Stimulated activated CD4-positive, alpha-beta T cell treated with anti-CD3 and anti-CD28 coated beads, Interleukin-2, amount 100 ng/mL, for 4 hours (primary cell): ENCODE measurements around the gene MN1.

ENCODE experiments used
- DNase-seq: peaks from one replicate; pipeline ENCODE4 v3.0.0-alpha.2; 2020; ENCODE audit warnings: low read depth

The MN1 gene

DNA sequence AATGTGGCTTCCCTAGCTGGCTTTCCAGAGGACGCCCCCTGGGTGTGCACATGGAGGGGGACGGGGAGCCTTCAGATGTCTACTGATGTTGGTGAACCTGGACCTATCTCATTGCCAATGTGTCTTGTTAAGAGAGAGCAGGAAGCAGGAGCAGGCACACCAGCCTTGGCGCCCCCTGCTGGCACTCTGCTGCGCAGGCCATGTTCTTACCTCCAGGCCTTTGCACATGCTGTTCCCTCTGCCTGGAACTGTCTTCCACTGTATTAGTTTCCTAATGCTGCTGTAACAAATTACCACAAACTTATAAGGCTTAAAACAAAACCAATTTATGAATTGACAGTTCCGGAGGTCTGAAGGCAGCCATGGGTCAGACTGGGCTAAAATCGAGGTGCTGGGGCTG, 23.6 kb upstream of the MN1 start:
- DNase-seq = no peak

DNA sequence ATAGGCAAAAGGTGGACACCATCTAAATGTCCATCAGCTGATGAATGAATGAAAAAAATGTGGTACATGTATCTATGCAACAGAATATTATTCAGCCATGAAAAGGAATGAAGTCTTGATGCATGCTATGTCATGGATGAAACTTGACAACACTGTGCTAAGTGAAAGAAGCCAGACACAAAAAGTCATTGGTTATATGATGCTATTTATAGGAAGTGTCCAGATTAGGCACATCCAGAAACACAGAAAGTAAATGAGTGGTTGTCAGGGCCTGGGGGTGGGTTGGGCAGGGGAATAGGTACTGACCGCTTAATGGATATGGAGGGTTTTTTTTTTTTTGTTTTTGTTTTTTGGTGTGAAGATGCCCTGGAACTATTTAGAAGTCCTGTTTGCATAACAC, 21.7 kb upstream of the MN1 start:
- no peak for DNase-seq

DNA sequence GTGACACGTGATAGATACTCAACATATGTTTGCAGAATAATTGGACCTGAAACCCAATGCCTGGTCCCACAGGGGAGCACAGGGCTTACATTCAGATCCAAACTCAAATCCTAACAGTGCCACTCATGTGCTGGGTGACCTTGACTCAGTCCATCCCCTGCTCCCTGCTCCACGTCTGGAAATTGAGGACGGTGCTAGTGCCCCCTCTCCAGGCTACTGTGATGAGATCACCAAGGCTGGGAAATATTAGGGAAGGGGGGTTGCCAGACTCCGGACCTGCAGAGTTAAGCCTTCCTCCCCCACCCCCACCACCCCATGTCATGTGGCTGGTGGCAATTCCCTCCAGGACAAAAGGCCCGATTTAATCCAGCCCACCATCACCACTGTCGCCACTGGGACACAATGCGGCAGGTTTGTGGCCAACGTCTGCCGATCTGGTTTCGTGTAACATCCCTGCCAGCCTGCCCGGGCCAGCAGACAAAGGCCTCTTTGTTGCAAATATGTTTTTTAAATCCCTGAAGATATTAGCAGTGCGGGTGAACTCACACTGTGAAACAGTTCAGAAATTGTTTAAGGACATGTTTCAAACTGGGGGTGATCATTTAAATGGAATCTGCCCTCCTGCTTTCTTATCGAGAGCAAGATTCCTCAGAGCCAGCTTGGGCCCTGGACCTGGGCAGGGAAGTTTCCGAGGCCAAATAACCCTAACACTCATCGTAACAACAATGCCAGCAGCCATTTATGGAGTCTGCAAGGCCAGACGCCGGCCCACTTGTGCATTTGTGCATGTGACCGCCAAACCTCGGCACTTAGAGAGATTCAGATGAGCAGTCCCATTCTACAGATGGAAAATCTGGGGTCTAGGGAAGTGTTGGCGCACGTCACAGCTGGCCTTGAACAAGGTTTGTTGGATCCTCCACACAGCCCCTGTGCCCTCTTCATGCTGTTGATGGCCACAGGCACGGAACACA, 19.6 kb upstream of the MN1 start:
- no peak for DNase-seq

DNA sequence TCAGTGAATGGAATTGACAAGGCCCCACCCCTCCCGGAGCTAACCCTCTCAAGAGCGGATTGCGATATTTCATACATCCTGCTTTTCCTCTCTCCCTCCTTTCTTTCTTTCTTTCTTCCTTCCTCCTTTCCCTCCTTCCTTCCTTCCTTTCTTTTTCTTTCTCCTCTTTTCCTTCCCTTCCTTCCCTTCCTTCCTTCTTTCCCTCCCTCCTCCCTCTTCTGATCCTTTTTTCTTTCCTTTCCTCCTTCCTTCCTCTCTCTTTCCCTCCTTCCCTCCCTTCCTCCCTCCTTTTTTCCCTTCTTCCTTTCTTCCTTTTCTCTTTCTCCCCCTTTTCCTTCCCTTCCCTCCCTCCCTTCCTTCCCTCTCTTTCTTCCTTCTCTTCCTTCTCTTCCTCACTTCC, 15.0 kb upstream of the MN1 start:
- DNase-seq = no peak

DNA sequence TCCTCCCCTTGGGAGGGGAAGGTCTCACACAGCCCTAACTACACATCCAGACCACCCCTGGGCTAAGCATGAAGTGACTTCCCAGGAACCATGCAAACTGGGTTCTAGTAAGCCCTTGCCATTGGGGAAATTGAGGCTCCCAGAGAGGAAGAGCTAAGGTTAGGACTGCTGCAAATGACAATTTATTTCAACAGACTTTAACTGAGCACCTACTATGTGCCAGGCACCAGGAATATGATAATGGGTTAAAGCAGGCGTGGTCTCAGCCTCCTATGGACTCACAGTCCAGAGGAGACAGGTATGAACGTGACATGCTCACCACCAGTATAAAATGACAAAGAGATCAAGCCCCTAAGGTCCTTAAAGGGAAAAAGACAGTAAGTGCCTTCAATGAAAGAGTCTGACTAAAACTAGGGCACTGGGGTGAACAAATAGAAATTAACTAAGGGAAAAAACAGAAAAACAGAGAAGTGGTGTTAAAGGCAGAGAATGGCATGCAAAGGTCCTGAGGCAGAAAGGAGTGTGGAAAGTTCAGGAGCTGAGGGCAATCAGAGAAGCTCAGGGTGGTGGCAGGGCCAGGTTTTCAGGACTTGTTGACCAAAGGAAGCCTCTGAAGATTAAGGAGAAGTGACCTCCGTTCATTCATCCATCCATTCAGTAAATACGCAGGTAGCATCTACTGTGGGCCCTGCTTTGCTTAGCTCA, 14.4 kb upstream of the MN1 start:
- DNase-seq = no peak

DNA sequence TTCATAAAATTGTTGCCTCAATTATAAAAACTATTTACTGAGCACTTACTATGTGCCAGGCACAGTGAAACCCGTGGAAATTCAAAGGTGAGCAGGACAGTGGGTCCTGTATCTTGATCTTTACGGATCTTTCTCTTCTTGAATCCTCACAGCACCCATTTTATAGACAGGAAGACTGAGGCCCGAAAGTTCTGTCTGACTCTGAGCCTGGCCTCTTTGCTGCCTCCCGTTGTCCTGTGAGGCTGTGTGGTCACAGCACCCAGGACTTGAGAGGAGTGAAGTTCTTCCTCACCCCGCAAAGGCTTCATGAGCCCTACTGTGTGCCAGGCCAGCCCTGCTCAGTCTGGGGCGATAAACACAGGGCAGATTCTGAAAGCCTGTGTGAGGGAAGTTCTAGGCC, 13.4 kb upstream of the MN1 start:
- DNase-seq = no peak

DNA sequence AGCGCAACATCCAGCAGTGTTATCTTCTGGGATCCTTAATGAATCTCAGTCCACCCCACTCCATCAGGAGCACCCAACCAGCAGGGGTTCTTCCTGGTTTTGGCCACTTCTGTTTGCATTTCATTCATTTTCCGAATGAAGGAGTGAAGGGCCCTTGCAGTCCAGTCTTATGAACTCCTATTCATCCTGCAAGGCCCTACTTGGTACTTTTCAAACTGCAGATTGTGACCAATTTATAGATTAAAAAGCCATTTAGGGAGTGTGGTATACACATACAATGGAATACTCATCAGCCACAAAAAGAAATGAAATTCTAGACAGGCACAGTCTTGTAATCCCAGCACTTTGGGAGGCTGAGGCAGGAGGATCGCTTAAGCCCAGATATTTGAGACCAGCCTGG, 10.2 kb upstream of the MN1 start:
- DNase-seq = no peak

DNA sequence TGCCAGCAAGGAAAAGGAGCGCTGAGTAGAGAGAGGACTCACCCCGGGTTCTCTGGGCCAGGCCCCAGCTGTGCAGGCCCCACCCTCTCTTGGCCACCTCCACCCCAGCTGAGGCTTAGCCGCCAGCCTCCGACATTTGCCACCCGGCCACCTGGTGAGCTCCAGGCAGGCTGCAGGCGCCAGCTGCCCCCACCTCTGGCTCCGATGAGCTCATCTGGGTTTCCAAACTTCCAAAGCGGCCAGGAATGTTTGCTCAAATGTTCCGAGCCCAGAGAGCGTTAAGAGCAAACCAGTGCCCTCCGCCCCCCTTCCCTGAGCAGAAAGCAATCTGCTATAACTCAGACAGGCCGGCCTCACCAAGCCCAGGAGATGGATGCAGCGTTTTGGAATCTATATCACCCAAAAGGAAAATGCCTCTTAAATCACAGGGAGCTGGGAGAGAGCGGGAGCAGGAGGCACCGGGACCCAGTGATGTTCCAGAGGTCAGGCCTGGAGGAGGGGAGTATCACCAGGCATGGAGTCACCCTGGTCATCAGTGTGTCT, 9.1 kb upstream of the MN1 start:
- DNase-seq = no peak

DNA sequence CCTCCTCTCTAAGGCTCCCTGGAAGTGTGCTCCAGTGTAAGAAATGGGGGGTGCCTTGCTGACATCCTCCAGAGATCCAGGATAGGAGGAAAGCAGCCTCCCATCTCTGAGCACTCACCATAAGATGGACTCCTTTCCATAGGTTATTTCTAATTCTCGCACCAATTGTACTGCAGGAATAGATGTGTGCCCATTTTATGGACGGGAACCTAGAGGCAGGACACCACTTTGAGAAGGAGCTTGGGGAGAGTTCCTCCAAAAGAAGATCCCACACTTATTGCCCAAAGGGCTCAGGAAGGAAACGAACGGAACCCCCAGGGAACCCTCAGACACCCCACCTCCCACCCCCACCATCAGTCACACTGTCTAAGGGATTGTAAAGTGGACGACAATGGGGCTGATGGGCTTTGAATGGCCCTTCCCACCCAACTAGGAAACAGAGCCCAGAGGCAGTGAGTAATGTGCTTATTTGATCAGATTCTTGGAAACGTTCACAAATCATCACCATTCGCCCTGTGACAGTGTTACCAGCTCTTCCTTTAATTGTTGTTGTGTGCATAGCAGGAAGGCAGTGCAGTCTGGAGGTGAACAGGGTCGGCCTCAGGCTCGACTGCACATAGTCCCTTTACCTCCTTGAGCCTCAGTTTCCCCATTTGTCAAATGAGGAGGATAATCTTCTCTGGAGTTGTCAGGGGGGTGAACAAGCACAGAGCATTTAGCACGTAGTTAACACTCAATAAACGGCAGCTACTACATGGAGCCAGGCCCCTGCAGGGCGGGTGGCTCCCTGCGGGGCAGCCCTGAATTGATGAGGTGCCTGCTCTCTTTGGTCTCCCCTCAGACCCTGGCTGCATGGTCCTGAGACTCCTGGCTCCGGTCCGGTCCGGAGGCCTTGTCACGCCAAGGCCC, 8.4 kb upstream of the MN1 start:
- DNase-seq = no peak

DNA sequence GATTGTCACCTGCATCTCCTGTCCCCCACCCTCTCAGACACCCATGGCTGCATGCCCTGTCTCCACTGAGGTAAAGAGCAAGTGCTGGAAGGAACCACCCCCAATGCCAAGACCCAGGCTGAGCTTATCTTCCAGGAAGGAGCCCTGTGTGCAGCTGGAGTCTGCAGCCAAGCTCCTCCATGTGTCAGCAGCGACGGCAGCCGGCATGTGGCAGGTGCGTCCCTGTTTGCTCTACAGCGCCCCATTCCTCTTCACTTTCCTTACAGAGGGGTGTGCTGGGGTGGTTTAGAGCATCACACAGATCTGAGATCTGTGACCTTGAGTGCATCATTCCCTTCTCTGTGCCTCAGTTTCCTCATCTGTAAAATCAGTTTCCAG, 7.7 kb upstream of the MN1 start:
- DNase-seq = no peak

DNA sequence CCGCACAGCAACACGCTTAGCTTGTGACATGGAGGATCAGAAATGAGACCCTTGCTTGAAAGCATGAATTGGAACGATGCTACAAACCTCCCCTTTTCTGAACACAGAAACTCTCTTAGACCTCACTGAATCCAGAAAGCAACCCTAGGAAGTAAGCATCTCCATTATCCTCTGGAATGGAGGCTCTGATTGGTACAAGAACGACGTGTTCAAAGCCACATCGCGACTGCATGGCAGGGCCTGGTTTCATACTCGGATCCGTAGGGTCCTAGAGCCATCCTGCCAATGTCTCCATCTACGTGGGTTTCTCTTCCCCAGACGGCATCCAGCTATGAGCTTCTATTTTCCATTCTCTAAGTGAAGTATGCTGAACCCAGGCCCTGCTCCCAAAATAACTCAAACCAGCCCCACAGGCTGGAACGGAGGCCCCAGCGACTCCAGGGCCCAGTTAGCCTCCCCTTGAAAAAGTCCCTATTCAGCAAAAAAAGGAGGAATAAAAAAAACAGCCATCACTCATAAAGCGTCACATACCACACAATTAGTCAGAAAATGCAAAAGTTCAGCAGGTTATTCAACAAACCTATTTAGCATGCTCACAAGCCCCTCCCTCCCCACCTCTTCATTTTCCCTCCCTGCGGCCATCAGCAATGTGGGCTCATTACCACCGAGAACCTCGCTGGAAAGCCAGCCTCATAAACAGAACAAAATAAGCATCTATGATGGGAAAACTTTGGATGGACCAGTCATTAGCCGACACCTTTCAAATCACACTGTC, 7.1 kb upstream of the MN1 start:
- no peak for DNase-seq

DNA sequence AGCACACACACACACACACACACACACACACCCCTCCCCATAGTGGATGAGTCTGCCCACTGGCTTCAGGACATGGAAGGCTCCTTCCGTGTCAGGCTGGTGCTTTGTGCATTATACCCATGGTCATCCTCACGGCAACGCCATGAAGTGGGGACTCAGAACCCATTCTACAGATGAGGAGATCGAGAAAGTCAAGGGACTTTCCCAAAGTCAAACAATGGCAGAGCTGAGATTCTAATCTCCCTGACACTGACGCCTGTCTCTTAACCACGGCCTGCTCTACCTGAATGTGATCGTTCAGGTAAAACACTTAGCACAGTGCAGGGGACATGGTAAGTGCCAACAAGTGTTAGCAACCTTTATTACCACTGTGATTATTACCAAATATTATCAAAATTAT, 4.3 kb upstream of the MN1 start:
- DNase-seq = no peak

DNA sequence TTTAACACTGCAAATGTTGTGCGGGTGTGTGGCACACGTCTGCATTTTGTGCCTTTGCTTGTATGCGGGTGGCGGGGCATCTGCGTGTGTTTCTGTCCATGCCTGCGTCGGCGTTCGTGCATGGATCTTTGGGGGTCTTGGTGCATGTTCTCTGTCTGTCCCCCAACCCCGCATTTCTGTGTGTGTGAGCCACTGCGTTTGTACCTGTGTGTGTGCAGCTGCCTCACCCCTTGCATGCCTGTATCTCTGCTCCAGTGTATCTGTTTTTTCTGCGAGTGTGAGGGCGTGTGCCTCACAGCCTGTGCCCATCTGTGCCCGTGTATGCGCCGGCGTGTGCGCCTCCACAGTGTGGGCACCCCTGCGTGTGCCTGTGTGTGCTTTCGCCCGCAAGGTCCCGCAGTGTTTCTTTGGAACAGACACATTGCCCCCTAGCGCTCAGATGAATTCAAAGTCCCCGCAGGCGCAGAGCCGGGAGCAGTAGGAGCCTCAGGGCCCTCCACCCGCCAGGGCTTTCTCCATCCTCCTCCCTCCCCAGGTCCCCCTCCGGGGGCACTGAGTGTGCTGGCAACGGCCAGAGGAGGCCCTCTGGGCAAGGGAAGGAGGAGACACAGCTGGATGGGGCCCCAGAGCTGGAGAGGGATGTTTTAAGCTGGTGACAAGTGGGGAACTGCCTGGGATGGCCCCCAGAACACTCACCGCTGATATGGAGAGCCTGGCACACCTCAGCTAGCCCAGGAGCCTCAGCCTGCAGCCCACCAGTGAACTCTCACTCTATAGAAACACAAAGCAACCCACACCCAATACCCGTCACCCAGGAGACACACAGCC, 3.1 kb upstream of the MN1 start:
- DNase-seq = peak; percentile 27

DNA sequence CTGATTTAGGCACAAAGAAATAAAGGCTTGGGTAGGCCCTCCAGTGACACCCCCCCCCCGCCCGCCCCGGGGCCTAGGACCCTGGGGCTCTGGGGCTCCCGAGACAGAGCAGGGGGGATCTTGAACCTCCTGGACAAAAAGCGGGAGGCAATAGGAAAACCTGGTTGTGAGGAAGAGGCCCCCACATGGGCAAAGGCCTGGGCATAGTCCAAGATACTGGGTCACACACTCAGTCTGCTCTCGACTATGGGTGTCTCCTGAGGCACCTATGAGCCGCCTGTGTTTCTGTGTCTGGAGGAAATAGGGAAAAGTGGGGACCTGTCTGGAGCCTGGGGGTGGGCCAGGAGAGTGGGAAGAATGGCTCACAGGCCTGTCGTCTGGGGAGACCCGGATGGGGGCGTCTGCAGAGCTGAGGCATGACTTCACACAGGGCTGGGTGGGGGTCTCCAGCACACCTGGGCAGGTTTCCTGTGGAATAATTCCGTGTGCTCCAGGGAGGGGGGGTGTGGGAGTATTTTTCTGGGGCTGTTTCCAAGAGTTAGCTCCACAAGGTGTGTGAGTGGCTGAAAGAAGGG, 2.4 kb upstream of the MN1 start:
- DNase-seq = no peak

DNA sequence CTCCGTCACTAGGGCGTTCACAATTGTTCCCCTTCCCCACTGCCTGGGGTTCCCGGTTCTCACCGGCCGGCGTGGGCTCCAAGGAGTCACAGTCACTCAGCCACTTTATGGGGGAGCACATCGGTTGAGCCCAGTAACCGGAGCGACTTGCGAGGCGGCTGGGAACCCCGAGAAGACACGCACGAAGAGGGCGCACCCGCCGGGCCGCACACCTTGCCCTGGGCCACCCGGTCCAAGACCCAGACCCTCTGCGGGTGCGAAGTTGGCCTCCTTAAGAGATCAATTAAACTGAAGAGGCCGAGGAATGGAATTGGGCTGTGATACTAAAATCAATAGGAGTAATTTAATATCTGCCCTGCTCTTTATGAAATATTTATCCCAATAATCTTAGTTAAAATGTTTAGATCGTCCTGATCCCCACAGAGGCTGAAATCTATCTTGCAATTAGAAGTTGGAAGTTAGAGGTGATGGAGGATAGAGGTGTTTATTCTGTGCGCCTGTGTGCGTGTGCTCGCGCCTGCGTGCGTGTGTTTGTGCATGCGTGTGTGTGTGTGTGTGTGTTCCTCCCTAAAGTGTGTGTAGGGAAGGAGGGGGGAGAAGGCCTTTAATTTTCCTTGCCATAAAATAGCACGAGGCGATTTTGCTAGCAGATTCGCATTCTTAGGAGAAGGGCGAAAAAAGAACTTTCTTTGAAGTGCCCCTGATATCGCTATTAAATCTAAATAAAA, 954 bp upstream of the MN1 start:
- DNase-seq = no peak

DNA sequence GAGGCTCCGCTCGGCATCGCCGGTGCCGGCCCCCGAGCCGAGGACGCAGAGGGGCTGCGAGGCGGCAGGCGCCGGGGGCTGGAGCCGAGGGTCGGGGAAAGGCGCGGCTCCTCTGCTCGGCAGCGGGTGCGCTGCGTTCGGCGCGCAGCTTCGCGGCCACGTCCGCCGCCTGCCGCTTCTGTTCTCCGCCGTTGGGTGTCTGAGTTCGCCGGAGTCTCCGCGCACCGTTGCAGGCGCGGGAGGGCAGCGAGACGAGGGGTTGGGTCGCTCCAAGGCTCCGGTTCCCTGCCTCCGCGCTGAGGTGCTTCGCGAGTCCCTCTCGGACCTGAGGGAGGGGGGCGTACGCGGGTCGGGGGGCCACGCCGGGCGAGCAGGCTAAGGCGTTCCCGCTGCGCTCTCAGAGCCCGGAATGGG, 347 bp downstream of the MN1 start:
- no peak for DNase-seq

DNA sequence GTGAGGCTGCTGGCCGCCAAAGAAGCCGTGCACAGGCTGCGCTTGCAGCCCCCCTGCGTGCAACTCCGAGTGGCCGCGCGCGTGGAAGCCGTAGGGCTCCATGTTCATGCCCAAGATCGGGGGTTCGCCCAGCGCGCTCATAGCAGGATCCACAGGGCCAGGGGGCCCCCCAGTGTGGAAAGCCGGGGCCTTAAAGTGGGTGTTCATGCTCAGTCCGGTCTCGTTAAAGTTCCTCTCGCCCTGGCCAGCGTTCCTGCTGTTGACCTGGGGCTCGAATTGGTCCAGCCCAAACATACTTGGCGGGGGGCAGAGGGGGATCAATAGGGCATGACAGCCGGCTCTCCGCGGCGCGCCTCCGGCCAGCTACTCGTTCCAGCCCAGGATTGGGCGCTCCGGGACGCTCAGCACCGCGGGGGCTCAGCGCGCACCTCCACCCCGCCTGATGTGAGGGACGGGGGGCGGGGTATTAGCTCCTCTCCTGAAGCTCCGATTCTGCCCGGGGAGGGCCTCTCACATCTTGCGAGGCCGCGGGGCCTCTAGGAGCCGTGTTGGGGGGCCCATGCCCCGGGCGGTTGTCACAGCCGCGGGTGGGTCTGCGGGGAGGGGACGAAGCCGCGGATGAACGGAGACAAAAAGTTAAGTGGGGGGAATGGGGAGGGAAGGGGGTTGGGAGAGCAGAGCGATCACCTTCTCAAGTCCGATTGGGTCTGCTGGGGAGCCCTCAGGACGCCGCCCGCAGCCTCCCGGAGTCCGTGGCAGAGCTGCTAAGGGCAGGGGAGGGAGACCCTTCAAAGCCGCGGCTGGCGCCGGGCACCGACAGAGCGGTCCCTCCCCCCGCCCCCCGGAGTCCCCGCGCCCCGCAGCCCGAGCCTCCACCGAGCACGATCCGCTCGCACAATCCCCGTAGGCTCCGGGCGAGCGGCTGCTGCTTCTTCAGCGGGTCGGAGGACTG, 1.0 kb downstream of the MN1 start:
- no peak for DNase-seq

DNA sequence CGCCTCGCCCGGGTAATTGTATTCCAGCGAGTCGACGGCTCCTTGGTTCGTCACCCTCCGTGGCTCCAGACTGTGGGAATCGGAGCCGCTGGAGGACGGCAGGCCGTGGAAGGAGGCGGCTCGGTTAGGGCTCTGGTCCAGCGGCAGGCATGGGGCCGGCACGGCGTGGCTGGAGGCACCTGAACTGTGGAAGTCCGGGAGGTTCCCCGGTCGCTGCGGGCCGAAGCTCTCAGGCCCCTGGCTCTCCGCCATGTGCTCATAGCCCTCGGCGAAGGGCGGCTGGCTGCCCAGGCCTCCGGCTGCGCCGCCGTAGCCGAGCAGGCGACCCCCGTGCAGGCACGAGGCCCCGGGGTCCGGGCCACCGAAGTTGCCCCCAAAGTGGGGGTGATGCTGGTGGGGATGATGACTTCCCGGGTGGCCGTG, 1.7 kb downstream of the MN1 start:
- DNase-seq = no peak
